MV-4-11 (cell line): ENCODE results near the gene ASTN2.

ENCODE experiments used
- DNase-seq: peaks from one replicate; lab custom pipeline; 2025; lab: John Stamatoyannopoulos, UW

The ASTN2 gene

DNA sequence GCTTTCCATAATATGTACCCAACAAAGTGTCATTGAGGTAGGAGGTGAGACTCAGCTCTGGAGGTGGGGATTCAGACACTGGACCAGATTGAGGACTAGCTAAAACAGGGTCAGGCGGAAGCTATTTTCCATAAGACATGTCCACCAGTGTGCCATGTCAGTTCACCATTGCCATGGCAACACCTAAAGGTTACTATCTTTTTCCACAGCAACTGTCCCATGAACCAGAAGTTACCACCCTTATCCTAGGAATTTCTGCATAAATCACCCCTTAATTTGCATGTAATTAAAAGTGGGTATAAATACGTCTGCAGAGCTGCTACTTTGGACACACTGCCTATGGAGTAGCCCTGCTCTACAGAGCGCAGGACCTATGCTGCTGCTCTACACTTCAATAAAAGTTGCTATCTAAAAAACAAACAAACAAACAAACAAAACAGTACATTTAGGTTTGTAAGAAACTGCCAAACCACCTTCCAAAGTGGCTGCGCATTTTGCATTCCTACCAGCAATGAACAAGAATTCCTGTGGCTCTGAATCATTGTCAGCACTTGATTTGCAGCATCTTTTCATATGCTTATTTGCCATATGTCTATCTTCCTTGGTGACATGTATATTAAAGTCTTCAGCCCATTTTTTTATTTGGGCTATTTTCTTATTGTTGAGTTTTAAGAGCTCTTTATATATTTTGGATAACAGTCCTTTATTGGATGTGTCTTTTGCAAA lies 745.7 kb downstream of the ASTN2 start:
- DNase-seq: no peak

DNA sequence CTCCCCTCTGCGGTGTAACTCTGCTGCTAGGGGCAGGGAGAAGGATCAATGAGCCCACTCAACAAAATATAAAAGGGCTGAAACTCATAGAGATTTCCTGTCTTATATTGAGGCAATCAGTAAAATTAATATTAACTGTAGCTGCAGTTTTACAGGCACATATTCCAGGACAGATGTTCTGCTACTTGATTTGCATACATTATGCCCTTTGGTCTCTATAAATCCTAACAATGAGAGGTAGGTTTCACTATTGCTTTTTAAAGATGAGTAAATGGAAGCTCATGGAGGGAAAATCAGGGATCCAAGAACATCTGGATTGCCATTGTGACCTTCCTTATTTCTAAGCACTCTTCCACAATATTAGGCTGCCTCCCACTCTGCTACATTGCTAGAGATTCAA lies 751.3 kb downstream of the ASTN2 start:
- no peak for DNase-seq

DNA sequence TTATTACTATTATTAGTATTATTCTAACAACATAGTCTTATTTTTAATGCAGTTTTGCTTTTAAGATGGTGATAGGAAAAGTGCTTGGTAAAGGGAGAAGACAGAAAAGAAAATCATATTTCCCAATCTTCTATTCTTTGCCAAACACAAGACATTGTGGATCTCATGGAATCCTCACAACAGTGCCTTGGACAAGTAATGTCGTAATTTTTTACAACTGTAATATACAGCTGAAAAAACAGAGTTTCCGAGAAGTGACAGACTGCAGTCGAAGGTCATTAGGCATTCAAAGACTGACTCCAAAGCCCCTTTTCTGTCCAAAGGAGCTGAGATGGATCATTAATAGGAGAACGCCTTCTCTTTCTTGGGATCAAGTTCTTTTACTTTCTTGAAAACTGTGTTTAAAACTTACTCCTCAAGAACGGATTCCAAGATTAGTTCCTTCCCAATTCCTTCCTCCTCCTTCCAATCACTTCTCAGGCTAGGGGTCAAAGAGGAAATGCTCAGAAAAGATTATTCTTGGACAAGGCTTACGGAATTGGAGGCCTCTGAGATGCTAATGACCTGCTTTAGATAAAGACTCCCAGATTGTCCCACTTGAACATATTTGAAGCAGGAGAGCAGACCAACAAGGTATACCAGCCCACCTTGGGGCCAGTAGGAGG lies 752.1 kb downstream of the ASTN2 start:
- no peak for DNase-seq

DNA sequence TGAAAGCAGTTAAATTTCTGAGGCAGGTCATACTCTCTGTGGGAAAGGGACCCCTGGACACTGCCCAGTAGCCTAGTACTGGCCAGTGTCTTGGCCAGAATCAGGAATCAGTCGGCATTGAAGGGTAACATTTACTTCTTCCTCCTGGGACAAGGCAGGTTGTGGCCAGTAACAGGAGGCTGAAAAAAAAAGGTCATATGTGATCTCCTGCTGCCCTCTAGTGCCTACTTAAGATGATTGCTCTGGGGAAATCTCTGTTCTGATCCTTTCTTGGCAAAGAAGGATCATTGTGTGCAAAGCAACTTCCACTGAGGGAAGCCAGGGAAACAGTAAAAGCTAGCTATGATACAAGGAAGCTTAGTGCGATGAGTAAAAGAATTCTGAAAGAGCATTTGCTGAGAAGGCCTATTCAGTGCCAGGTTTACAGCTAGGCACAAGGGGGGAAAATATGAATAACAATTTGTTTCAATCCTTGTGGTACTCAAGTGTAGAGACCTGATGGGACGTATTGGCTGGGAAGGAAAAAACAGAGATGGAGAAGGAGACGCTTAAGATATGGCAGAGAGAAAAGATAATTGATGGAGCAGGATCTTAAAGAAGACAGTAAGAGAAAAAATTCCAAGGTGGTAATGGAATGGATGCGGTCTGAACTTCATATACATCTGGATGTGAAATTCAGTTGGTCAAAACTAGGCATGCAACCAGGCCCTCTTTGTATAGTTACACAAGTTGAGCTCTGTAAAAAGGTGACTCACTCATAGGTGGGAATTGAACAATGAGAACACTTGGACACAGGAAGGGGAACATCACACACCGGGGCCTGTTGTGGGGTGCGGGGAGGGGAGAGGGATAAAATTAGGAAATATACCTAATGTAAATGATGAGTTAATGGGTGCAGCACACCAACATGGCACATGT lies 753.6 kb downstream of the ASTN2 start:
- peak; percentile 30 for DNase-seq

DNA sequence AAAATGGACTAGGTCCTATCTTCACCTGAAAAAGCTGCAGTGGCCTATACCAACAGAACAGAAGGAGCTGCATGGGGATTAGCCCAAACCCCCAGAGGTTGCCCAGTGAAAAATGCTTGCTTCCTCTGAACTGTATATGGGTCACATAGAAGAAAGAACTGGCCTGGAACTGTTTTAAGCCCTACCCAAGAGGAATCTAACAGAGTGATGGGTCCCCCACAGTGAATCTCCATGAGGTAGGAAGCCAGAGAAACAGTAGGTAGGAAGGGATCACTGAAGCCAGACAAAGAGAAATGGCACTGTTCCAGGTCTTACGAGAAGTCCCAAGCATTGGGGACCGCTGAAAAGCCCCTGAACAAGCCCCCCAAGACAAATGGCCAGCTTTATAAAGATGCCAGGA lies 756.6 kb downstream of the ASTN2 start:
- no peak for DNase-seq

DNA sequence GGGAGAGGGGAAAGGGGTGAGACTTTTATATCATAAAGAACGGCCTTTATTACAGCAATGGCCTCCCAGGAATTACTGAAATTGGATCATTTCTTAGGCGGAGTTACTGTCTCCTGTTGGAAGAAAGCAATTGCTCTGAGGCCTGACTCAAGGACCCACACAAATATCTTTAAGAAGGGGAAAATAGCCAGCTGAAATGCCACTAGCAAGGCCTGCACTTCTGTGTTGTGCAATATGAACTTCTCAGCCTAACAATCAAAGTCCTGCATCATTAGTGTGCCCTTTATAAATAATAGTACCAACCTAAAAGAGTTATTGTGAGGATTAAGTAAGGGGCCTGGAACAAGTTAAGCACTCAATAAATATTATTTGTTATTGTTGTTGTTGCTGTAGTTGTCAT lies 757.9 kb downstream of the ASTN2 start:
- no peak for DNase-seq

DNA sequence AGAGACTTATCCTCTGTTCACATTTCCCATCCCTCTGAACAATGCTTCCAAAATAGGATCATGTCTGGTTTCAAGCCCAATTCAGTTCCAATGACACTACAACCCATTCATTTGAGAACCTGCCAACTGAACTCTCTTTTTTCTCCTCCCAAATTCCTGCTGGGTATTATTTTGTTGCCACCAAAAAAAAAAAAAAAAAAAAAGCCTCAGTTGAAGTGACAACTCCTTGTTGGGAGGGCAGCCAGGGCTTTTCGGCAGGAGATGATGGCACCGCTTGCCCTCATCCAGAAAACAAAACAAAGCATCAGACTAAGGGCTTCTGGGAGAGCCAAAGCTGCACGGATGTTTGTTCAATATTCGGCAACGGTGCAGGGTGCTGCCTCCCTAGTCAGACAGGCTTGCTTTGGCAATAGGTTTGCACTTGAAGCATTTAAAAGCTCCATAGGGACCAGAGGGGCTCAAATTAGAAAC lies 758.3 kb downstream of the ASTN2 start:
- no peak for DNase-seq

DNA sequence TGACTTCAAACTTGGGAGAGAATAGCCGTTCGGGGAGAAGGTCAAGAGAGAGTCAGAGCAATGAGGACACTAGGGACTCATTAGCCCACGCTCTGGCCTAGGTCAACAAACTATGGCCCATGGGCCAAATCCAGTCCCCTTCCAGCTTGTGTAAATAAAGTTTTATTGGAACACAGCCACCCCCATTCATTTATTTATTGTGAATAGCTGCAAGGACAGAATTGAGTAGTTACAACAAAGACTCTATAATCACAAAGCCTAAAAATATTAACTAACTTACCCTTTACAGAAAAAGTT lies 760.9 kb downstream of the ASTN2 start:
- no peak for DNase-seq

DNA sequence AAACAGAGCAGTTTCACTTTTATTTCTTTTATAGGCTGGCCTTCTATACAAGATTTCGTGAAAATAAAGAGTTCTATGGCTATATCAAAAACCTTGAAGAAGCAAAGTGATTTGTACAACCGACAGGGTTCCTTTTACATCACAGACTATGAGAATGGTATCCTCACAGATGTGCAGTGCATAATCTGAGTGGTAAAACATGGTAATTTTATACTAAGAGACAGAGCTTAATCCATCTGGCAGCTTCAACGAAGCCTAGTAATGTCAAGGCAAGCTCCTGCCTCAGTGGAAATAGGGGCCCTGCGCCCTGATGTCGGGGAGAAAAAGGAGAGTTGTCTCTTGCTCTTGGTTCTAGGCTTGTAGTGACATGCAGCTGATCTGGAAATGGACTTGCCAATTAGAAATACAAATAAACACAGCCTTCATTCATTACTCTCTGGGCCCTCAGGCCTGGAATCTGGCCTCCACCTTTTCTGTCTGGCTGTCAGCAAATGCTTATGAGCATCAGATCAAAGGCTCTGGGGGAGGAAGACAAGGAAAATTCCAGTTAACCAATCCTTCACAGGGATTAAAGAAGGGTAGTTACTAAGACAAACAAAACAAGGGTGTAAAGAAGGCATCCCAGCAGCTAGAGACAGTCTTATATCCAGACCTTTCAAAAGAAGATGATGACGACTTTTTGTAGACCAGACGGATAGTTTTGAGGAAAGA lies 761.4 kb downstream of the ASTN2 start:
- DNase-seq: no peak

DNA sequence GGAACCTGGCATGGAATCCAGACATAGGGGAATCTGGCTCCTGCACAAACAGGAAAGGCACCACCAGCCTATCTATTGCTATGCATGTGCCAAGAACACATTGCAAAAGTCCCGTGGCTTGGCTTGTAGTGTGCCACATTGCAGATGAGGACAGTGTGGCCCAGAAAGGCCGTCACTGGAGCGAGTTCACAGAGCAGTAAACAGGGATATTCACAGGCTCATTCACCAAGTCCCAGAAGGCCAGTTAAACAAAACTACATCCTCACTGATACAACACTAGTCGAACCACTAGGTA lies 767.4 kb downstream of the ASTN2 start:
- DNase-seq: no peak

DNA sequence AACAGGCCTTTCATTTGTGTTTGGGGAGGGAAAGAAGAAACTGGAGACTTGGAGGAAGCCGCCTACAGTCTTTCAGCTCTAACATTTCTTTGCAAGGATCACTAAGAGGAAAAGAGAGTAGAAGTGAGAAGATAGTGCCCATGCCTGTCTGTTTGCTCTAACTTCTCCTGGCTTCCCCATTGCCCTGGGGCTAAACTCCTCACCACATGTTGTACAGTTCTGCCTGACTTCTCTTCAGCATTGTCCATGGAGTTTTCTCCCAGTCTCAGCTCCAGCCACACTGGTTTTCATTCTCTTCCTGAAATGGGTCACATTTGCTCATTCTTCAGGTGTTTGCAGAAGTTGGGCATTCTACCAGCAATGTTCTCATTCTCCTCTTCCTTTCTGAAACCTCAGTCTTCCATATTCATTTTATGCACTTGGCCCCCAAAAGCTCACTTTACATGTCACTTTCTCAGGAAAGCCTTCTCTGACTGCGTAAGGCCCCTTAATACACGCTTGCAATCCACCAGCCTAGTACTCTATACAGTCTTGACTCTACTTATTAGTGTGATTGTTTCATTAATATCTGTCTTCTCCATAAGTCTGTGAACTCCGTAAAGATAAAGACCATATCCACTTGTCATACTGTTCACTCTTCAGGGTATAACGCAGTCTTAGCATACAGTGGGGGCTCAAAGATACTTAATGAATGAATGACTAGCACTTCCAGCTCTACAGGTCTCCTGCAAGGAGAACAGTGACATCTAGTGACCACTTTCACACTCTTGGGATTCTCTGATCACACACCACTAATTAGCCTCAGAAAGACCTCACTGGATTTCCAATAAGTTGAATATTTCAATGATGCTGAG lies 768.0 kb downstream of the ASTN2 start:
- DNase-seq: peak; percentile 4

DNA sequence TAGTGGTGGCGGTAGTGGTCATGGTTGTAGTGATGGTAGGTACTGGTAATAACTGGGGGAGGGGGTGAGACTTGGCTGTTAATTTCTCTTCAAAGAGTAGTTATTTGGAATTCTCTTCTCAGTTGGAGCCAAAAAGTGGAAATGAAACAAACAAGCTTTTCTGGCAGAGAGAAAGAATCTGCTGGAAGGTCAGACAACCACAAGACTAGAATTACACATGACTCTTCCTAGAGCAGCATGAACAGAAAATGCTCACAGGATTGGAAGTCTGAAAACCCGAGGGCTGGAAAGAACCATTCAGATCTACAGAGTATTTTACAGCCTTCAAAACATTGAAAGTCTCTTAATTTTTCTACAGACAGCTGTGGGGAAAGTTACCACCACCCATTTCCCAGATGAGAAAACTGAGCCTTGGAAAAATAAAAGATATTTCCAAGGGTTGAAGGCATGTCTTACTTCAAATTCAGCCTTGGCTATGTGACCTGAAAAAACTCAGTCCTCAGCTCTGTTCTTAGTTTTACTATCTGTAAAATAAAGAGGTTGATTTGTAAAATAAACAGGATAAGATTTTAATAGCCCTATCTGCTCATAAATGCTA lies 770.7 kb downstream of the ASTN2 start:
- peak; percentile 30 for DNase-seq

DNA sequence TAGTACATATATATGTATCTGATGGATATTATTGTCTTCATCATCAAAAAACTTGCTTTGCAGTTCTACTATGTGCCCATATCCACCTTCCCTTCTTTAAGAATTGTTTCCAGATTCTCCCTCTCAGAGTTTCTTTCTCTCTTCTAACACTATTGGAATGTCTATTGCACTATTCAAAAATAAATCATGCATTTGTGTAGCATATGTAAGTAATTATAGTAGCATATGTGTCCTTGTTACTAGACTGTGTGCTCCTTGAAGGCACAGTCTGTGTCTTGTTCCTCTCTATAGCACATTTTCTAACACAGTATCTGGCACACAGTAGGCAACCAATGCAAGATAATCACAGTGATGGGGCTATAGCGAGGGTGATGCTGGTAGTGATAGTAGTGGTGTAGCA lies 771.2 kb downstream of the ASTN2 start:
- DNase-seq: no peak

DNA sequence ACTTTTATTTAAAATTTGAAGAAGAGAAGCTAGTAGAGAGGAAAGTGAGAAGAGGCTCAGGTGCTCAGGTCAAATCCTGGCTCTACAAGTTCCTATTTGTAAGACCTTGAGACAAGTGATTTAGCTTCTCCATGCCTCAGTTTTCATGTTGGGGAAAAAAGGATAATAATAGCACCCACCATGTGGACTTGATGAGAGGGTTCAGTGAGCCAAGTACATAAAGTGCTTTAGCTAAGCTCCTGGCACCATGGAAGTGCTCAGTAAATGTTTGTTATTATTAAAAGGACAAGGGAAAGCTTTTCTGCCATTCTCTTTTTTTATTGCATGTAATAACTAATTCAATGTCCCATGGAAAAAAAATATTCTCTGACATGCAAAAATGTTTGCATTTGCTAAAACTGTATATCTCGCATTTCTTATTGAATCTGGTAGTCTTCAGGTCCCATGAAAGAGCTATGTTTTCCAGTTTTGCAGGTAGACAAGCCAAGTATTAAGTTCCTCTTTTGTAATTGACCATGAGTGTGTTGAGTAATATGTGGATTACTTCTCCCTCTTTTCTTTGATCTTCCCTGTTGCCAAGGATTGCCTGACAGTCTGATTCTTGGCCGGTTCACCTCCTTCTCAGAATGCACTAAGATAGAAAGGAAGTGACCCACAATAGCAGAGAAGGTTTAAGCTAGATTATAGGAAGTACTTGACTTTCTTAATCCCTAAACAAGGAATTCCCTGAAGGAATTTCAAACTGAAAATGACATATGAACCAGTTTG lies 773.4 kb downstream of the ASTN2 start:
- DNase-seq: no peak

DNA sequence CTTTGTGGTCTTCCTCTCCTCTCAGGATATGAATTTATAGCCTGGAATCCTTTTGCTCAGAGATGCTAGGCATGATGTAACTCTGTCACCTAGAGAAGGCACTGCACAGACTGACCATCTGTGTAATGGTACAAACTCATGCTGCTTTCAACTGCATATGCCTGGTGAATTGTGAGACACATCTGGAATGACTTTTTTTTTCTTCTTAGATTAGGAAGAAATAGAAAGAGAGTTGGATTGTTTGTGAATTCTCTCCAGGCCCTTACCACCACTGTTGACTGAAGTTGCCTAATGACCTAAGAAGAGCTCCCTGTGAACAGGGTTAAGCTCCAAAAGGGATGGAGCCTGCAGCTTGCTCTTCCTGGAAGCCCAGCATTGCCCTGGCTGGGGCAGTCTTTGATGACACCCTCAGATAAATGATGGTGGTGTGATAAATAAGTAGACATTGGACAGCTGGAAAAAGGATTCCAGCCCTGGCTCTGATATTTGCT lies 775.6 kb downstream of the ASTN2 start:
- no peak for DNase-seq

DNA sequence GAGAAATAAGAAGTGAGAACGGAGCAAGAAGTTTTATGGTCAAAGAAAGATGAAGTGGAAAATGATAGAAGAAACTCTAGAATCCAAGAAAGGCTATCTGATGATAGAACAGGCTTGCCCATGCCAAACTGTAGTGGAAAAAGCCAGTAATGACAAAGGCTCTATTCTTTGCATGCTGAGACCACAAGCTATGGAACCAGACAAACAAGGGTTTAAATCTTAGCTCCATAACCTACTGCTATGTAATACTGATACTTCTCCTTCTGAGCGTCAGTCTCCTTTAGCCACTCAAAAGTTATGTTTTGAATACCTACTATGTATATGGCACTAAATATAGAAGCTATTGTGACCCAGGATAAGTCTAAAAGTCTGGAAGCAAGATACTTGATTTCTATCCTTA lies 778.9 kb downstream of the ASTN2 start:
- no peak for DNase-seq

DNA sequence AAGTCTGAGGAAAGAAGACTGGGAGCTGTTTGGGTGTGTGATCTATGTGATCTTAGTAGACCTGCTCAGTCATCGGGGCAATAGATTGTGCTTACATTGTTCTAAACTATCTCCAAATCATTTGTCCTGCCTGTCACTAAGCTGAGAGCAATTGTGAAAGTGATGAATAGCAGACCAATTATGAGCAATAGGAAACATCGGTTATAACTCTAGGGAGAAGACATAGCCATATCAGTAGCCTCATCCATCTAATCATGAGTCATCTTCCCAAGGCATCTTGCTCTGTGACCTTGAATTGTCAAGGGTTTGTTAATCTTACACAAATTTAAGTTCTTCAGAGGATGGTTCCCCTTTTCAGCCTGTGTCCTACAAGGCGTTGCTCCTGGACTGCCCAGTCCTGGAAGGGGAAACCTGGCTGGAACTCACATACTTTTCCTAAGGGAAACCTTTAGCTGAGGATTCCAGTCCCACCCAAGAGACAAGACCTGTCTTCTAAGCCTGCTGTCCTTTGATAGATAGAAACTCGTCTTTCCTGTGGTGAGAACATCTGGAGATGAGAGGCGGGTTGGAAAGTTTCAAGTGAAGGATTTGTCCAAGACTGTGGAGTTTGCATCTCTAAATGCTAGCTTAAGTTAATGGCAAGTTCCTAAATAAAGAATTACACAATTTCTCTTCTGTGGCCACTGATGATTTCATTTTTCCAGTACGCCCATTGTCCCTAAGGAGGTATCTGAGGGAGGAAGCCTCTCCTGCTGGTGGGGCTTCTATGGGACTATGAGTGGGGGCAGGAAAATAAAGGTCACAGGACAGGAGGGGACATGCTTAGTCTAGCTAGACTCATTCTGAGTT lies 781.6 kb downstream of the ASTN2 start:
- no peak for DNase-seq

DNA sequence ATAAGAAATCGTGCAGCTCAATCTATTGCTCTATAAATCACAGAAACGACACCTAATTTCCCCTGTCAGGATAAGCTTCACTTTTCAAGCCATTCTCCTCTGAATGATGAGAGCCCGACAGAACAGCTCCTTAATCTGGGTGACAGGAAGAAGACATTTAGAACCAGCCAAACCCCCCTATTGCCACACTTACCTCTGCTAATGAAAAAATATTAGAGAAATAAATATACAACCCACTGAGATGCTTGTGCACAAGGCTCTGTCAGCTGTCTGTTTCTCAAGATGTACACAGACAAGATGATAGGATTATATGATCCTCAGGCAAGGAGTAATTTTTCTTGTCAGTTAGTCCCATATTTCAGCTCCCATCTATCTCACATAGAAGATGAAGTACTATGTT lies 785.2 kb downstream of the ASTN2 start:
- DNase-seq: no peak

DNA sequence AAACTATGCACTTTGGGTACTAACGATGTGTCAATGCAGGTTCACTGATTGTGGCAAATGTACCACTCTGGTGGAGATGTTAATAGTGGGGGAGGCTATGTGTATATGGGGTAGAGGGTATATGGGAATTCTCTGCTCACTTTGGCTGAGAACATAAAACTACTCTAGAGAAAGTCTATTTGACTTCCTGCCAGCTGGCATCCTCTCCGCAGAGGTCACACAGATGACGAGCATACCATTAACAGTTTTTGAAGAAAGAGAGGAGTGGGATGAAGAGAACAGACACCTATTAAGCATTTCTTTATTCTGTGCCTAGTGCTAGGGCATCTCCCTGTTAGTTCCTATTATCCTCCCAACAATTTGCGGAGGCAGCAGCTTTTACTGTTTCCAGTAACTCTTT lies 786.1 kb downstream of the ASTN2 start:
- no peak for DNase-seq
